T47D (cell line): Measurements from ENCODE around the gene COL18A1.

Source experiments
- DNase-seq, 2 experiments: peaks; one replicate each; pipeline versions ENCODE4 v3.0.0 to v3.0.0-alpha.2; 2011 to 2012; ENCODE audit warnings: low read depth in 1 of 2, low spot score in 1 of 2
- JUND ChIP-seq: IDR thresholded peaks from 2 replicates; pipeline ENCODE4 v1.6.1; 2012; ENCODE audit warnings: low read depth
- in situ Hi-C: cut with HindIII; loops from 2 replicates; pipeline ENCODE4 v1.10.0; 2016; ENCODE audit warnings: low sequenced_read_pairs, low pct_unique_long_range_greater_than_20kb

The COL18A1 gene

GRCh38 chr21:45551316-45551715 is 146.4 kb downstream of the COL18A1 start:
- in situ Hi-C loops: no loop called here
- TF ChIP-seq JUND: no peak
- DNase-seq: no peak

- in situ Hi-C loops: no loop called here
- DNase-seq: no peak
- no peak for TF ChIP-seq JUND
These were observed 147.1 kb downstream of the COL18A1 start for GRCh38 chr21:45551783-45552695.

GRCh38 chr21:45552696-45553391 is 147.9 kb downstream of the COL18A1 start:
- TF ChIP-seq JUND: no peak
- in situ Hi-C loops: no loop called here
- DNase-seq: no peak

GRCh38 chr21:45554477-45555175 is 149.7 kb downstream of the COL18A1 start:
- in situ Hi-C loops: no loop called here
- no peak for TF ChIP-seq JUND
- peak; percentile 74 to 87 for DNase-seq

- peak in 1 of 2 experiments; percentile 47 for DNase-seq
- in situ Hi-C loops: no loop called here
These were observed 150.2 kb downstream of the COL18A1 start for GRCh38 chr21:45555251-45555556.

GRCh38 chr21:45555557-45556301 is 150.8 kb downstream of the COL18A1 start:
- in situ Hi-C loops: no loop called here
- peak; percentile 93 to 98 for DNase-seq
- no peak for TF ChIP-seq JUND

More at GRCh38 chr21:45555251-45555556, 150.2 kb downstream of the COL18A1 start:
- TF ChIP-seq JUND: no peak

GRCh38 chr21:45556302-45556644 is 151.3 kb downstream of the COL18A1 start:
- no peak for DNase-seq
- no peak for TF ChIP-seq JUND
- in situ Hi-C loops: no loop called here

- no peak for TF ChIP-seq JUND
- in situ Hi-C loops: no loop called here
- no peak for DNase-seq
These were observed 152.0 kb downstream of the COL18A1 start for GRCh38 chr21:45556645-45557615.

GRCh38 chr21:45557616-45558043 is 152.7 kb downstream of the COL18A1 start:
- no peak for DNase-seq
- no peak for TF ChIP-seq JUND
- in situ Hi-C loops: no loop called here

GRCh38 chr21:45558044-45558721 is 153.2 kb downstream of the COL18A1 start:
- no peak for DNase-seq
- TF ChIP-seq JUND: no peak
- in situ Hi-C loops: no loop called here
